GM12891 (cell line): ENCODE measurements around the gene PIM3.

Experiments
- PAX5 ChIP-seq: IDR thresholded peaks from 2 replicates; pipeline ENCODE4 v1.6.1; 2011; ENCODE audit warnings: low read length, moderate library complexity, mild to moderate bottlenecking; ENCODE audit not compliant: insufficient read depth, severe bottlenecking
- POLR2A ChIP-seq: IDR thresholded peaks from 2 replicates; pipeline ENCODE4 v1.6.1; 2011; ENCODE audit warnings: low read depth, low read length, control low read depth
- SPI1 ChIP-seq: IDR thresholded peaks from 2 replicates; pipeline ENCODE4 v1.6.1; 2011; ENCODE audit warnings: low read depth, low read length, control low read depth

GRCh38 chr22:49975543-49976389 is 15.2 kb downstream of the PIM3 start:
- TF ChIP-seq POLR2A = no peak
- no peak for TF ChIP-seq PAX5
- TF ChIP-seq SPI1 = no peak
